Measurements from ENCODE around the gene A2M.

A2M gene

DNA sequence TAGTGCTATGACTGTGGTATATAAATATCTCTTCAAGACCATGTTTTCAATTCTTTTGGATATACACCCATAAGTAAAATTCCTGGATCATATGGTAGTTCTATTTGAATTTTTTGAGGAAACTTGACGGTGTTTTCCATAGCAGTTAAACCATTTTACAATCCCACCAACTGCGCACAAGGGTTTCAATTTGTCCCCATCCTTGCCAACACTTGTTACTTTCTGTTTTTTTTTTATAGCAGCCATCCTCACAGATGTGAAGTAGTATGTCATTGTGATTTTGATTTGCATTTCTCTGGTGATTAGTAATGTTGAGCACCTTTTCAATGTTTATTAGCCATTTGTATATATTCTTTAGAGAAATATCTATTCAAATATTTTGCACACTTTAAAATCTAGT lies 14.5 kb upstream of the A2M start:
- peaks cover 15% of the 10 kb centered on the region for H3K4me1 Mint-ChIP-seq

DNA sequence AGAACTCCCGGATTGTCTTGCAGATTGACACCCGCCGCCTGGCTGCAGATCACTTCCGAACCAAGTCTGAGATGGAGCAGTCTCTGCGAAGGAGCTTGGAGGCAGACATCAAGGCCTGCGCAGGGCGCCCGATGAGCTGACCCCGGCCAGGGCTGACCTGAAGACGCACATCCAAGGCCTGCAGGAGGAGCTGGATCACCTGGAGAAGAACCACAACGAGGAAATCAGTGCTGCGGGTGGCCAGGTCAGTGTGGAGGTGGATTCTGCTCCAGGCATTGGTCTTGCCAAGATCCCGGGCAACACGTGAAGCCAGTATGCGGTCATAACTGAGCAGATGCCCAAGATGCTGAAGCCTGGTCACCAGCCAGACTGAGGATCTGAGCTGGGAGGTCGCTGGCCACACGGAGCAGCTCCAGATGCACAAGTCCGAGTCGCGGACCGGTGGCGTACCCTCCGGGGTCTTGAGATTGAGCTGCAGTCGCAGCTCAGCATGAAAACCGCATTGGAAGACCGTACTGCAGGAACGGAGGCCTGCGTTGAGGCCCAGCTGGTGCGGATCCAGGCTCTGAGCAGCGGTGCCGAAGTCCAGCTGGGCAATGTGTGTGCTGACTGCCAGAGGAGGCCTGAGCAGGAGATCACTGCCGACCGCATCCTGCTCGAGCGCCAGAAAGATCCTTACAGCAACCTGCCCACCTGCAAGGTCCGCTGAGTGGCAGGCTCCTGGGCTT lies 12.4 kb upstream of the A2M start:
- Mint-ChIP-seq H3K4me1 (peaks cover 10% of the 10 kb centered on the region), H3K36me3 (peaks cover 9% of the 10 kb centered on the region), H3K4me3 (no peak overlapping the region), H3K9me3 (no peaks in the 10 kb centered on the region), H3K27ac (no peak overlapping the region)
- no peak for DNase-seq (ENCODE audit: low spot score in 2 of 2)
- ATAC-seq, result no peak

More for the DNA sequence above, 14.5 kb upstream of the A2M start:
- Mint-ChIP-seq H3K27ac (no peak overlapping the region), H3K4me3 (no peak overlapping the region), H3K9me3 (no peaks in the 10 kb centered on the region), H3K36me3 (peaks cover 5% of the 10 kb centered on the region)
- DNase-seq (ENCODE audit: low spot score in 2 of 2), result no peak
- ATAC-seq, result no peak

DNA sequence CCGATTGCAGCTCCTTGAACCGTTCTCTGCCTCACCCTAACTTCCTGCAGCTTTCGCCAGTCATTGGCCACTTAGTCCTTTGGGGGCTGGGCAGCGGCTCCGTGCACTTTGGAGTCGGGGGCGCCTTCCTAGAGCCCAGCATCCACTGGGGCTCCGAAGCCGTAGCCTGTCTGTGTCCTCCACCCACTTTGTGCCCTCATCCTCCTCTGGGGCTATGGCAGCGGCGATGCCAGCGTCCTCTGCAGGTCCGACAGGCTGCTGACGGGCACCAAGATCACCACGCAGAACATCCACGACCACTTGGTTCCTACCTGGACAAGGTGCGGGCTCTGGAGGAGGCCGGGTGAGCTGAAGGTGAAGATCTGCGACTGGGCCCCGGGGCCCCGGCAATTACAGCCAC lies 11.8 kb upstream of the A2M start:
- Mint-ChIP-seq H3K4me3 (no peak overlapping the region), H3K4me1 (peaks cover 6% of the 10 kb centered on the region), H3K9me3 (no peaks in the 10 kb centered on the region), H3K36me3 (peaks cover 9% of the 10 kb centered on the region), H3K27ac (peak overlapping the region; percentile 3)
- DNase-seq (ENCODE audit: low spot score in 2 of 2) (no peak), ATAC-seq (no peak)

DNA sequence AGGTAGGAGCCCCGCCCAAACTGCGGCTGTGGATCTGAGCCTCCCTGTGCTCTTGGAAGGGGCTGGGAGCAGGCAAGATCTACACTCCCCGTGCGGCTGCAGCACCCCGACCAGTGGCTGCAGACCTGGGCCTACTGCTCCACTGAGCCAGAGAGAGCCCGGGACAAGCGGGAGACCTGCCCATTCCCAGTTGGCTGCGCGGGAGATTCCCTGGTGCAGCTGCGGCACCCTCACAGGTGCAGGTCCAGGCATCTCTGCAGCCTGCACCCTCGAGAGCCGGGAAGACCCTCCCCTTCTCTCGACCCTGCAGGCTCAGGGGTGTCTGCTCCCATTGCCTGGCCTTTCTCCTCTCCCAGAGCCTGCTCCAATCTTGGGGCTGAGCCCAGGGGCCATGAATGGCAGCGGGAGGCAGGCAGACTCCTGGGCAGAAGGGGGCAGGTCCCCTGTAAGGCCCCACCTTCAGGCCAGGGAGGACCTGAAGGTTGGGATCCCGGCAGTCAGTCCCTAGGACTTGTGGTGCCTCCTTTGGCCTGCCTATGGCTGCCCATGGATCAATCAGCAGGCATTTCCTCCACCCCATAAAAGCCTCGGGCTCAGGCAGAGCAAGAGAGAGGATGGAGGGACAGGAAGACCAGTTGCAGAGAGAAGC lies 8.8 kb upstream of the A2M start:
- ATAC-seq, result no peak
- peaks cover 6% of the 10 kb centered on the region for H3K4me1 Mint-ChIP-seq
- no peak overlapping the region for H3K4me3 Mint-ChIP-seq
- DNase-seq (ENCODE audit: low spot score in 2 of 2), result no peak
- peaks cover 9% of the 10 kb centered on the region for H3K36me3 Mint-ChIP-seq
- no peak overlapping the region for H3K27ac Mint-ChIP-seq
- H3K9me3 Mint-ChIP-seq, result no peaks in the 10 kb centered on the region

DNA sequence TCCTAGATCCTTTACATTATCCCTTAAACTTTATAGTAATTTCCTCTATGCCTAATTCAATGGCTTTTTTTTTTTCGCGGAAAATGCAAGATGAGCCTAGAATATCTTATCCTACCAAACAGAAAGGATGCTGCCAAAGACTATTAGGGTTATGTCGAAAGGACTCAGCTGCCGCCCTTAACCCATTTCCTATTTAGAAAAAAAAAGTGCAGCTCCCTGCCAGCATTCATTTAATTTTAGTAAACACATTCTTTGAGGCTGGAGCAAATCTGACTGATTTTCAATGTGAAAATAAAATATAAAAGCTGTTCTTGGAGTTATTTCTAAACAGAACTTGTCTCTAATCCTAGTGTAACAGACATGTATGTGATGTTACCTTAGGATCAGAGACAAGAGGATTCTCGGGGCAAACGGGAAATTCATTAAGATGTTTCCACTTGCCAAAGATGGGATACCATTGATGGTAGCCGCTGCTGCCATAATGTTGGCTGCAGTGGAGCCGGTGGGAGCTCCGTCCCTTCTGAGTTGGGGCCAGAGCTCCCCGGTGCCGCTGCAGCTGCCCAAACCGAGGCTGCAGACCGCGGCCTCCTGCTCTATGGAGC lies 8.2 kb upstream of the A2M start:
- no peak overlapping the region for H3K27ac Mint-ChIP-seq
- H3K36me3 Mint-ChIP-seq, result peaks cover 9% of the 10 kb centered on the region
- no peak for ATAC-seq
- peaks cover 6% of the 10 kb centered on the region for H3K4me1 Mint-ChIP-seq
- no peak for DNase-seq (ENCODE audit: low spot score in 2 of 2)
- no peak overlapping the region for H3K4me3 Mint-ChIP-seq
- H3K9me3 Mint-ChIP-seq, result no peaks in the 10 kb centered on the region

DNA sequence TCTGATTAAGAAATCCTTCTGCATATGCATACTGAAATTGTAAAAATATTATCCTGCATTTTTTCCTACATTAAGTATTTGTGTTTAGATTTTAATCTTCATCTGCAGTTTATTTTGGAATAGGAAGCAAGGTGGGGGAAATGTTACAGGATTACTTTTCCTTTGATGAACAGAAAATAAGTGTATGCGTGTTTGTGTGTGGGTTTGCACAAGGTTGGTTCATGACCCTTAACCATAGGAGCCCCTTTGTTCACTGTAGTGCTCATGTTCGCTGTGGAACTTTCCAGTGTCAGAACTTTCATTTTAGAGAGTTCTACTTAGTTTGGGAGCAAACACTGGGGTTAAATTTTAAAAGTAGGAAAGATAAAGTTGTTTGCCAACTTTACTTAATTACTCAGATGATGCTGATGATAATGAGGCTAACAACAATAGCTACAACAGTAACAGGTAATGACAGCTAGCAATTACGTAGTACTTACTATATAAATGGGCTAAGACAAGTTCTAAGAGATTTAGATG lies 6.4 kb upstream of the A2M start:
- ATAC-seq, result no peak
- H3K4me3 Mint-ChIP-seq, result no peak overlapping the region

DNA sequence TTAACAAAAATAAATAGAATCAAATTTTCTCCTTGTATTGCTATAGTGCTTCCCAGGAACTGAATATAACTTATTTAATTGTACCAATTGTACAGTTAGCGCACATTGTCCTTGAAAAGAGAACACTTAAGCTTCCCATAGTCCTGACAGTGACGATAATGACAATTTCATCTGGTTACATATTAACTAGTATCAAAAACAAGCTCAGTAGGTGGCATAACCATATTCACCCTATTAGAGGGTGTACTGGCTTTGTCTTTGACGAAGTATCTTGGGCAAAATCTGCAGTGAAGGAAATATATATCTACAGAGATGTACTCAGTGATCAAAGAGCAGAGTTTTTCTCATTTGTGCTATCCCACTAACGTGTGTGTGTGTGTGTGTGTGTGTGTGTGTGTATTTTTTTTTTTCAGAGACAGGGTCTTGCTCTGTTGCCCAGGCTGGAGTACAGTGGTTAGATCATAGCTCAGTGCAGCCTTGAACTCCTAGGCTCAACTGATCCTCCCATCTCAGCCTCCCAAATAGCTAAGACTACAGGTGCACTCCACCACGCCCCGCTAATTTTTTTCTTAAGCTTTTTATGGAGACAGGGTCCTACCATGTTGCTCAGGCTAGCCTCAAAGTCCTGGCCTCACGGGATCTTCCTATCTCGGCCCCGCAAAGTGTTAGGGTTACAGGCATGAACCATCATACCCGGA lies 4.9 kb upstream of the A2M start:
- no peak overlapping the region for H3K4me3 Mint-ChIP-seq
- DNase-seq (ENCODE audit: low spot score in 2 of 2) (no peak), ATAC-seq (no peak)
- peaks cover 35% of the 10 kb centered on the region for H3K4me1 Mint-ChIP-seq
- H3K36me3 Mint-ChIP-seq, result peaks cover 8% of the 10 kb centered on the region
- H3K27ac Mint-ChIP-seq, result peak overlapping the region; percentile 5
- no peaks in the 10 kb centered on the region for H3K9me3 Mint-ChIP-seq

More for the DNA sequence above, 6.4 kb upstream of the A2M start:
- Mint-ChIP-seq H3K9me3 (no peaks in the 10 kb centered on the region), H3K27ac (no peak overlapping the region), H3K36me3 (peaks cover 9% of the 10 kb centered on the region), H3K4me1 (peaks cover 20% of the 10 kb centered on the region)
- no peak for DNase-seq (ENCODE audit: low spot score in 2 of 2)

DNA sequence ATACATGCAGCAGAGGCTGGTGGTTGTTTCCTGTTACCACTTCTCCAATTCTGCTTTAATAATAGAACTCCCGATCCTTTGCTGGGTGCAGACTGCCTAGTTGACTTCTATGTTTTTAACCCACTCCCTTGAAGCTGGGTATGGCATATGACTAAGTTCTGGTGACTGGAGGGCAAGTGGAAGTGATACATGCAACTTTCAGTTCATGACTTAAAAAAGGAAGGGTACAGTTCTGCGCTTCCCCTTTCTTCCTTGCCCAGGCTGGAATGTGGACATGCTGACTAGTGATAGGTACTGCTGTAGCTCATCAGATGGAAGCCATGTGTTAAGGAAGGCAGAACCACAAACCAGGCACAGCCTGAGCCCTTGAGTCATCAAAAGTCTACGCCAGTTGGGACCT lies 2.4 kb upstream of the A2M start:
- Mint-ChIP-seq H3K4me3 (no peak overlapping the region), H3K27ac (peak overlapping the region; percentile 51), H3K36me3 (peaks cover 2% of the 10 kb centered on the region), H3K4me1 (peaks cover 42% of the 10 kb centered on the region), H3K9me3 (no peaks in the 10 kb centered on the region)
- DNase-seq (ENCODE audit: low spot score in 2 of 2), result no peak
- peak; percentile 94 for ATAC-seq

DNA sequence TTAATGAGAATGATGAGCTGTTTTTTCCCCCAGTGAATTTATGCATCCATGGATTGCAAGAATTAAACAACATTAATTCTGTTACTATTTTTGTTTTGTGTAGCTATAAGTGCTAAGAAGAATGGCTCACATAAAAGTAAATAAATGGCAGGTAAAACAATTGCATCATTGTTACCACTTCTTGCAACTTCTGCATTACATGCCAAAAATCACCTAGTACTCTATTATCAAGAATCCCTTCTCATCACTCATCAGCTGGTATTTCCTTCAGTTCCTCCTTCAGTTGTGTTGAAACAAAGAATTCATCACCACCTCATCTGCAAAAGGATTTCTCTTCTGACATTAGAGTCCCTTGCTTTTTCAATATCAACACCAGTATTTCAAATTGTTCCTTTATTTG lies 773 bp downstream of the A2M start:
- H3K9me3 Mint-ChIP-seq, result no peaks in the 10 kb centered on the region
- H3K4me3 Mint-ChIP-seq, result no peak overlapping the region
- DNase-seq (ENCODE audit: low spot score in 2 of 2) (no peak), ATAC-seq (no peak)
- H3K4me1 Mint-ChIP-seq, result peaks cover 43% of the 10 kb centered on the region
- peaks cover 5% of the 10 kb centered on the region for H3K36me3 Mint-ChIP-seq
- peak overlapping the region; percentile 32 for H3K27ac Mint-ChIP-seq

DNA sequence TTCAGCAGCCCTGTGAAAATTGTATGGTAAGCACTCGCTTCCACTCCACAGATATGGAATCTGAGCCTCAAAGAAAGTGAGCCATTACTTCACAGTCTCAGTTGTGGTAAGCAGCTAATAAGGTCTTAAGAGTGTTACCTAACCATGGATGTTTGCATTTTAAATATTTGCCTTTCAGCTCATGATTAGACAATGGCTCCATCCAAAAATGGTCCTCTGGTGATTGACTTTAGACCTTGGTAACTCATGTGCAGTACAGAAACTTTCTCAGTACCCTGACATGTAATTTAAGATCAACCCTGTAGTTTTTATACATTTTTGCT lies 1.8 kb downstream of the A2M start:
- ATAC-seq (no peak), DNase-seq (ENCODE audit: low spot score in 2 of 2) (no peak)
- Mint-ChIP-seq H3K4me3 (no peak overlapping the region), H3K27ac (no peak overlapping the region), H3K36me3 (peaks cover 11% of the 10 kb centered on the region), H3K4me1 (peaks cover 42% of the 10 kb centered on the region), H3K9me3 (no peaks in the 10 kb centered on the region)

DNA sequence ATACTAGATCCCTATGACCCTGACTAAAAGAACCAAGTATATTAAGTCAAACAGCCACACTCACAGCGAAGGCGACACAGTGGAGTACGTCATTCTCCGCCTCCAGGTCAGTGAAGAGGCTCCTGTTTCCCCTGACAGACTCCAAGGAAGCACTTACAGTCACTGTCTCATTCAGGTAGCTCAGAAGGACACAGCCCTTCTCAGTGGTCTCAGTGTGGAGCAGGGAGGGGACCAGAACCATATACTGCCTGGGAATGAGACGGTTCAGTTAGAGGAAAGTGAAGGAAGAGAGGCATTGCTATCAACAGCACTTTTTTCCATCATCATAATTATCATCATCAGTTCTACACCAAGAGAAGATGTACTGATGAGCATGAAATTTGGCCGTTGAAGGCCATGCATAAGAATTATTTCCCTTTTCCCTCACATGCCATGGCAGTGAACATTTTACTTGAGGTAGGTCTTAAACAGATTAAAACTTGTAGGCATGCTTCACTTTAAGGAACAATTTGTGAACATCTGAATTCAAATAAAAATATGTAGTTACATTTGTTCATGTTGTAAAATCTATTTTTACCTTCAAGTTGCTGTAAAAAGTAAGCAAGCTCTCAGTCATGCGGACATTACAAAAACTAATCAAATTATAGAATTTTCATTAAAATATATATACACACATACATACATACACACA lies 2.3 kb downstream of the A2M start:
- Mint-ChIP-seq H3K27ac (peak overlapping the region; percentile 54), H3K4me1 (peaks cover 37% of the 10 kb centered on the region), H3K9me3 (no peaks in the 10 kb centered on the region), H3K4me3 (no peak overlapping the region), H3K36me3 (peaks cover 11% of the 10 kb centered on the region)
- no peak for DNase-seq (ENCODE audit: low spot score in 2 of 2)
- no peak for ATAC-seq

DNA sequence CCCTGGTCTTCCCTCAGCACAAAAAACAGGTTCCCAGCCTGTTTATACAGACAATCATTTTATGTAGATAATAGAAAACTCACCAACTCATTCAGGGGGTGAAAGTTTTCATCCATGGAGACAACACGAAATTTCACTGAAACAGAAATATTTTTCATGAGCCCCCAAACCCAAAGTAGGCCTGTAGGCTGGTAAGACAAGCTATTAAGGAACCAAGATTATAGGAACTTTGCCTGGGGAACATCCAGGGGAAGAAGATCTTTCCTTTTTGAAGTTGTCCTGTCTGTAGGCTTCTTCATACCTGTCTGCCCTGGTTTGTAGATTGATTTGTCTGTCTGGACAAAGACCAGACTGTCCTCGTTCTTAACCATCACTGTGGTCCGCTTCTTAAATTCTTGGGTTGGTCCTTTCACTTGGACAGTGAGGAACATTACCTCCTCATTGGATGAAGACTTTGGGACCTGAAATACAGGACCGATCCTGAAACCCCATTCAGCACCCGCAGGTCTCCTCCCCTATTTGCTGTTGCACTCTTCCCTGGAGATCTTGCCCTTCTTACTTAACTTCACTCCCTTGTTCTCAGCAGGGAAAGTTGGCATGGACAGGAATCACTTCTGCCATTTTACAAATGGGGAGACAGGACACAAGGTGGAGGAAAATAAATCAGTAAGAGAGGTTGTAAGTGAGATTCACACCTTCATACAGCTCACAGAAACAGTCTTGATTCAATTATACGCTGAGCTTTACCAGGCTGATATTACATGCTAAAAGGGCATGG lies 3.5 kb downstream of the A2M start:
- Mint-ChIP-seq H3K4me3 (no peak overlapping the region), H3K36me3 (peaks cover 11% of the 10 kb centered on the region), H3K9me3 (no peaks in the 10 kb centered on the region), H3K27ac (peak overlapping the region; percentile 54), H3K4me1 (peaks cover 29% of the 10 kb centered on the region)
- ATAC-seq, result no peak
- DNase-seq (ENCODE audit: low spot score in 2 of 2), result no peak

DNA sequence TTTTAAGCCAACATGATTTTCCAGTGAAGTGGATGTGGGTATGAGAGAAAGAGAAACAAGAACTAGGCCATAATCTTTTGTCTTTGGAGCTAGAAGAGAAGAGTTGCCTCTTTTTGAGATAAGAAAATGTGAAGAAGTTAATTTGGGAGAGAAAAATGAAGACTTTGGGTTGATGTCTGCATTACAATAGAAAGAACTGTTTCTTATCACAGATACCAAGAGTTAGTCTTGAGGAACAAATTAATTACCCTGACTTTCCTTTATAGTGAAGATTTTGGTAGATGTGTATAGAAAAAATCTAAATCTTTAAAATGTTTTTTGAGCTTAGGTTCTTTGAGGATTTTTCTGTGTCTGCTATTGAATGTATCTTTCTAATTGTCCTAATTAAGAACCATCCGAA lies 4.2 kb downstream of the A2M start:
- DNase-seq (ENCODE audit: low spot score in 2 of 2) (no peak), ATAC-seq (no peak)
- H3K36me3 Mint-ChIP-seq, result peaks cover 11% of the 10 kb centered on the region
- H3K4me3 Mint-ChIP-seq, result no peak overlapping the region
- H3K27ac Mint-ChIP-seq, result peak overlapping the region; percentile 30
- no peaks in the 10 kb centered on the region for H3K9me3 Mint-ChIP-seq
- H3K4me1 Mint-ChIP-seq, result peaks cover 22% of the 10 kb centered on the region

DNA sequence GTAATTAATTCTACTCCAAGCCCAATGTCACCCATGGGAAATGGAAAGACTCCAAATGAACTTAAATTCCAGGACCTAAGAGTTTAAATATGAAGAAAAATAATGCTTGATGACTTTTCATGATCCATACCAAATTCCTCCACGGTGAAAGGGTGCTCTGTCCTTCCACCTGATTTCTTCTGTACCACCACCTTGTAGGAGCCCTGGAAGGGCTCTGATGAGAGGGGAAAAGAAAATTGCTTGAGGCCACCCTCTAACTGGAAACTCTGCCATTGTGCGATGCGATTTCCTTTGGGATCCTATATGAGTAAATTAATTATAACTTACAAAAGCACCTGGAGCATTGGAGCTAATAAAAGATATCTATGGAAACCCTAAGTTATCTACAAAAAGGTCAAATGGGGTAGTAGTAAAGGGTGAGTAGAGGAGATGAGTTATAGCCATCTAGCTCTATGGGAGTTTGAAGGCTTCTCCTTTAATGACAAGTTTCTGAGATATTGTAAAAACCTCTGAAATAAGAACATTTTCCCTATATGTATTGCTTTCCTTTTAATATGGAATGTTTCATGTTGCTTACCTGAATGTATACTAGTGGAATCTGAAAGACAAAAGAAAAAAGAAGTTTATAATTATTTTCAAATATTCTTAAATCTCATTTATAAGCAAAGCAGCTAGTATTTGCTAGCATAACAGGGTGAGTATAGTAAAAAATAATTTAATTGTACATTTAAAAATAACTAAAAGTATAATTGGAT lies 5.8 kb downstream of the A2M start:
- H3K4me3 Mint-ChIP-seq, result no peak overlapping the region
- ATAC-seq, result no peak
- H3K27ac Mint-ChIP-seq, result no peak overlapping the region

More for the DNA sequence above, 5.8 kb downstream of the A2M start:
- H3K9me3 Mint-ChIP-seq, result no peaks in the 10 kb centered on the region
- peaks cover 11% of the 10 kb centered on the region for H3K36me3 Mint-ChIP-seq
- peaks cover 22% of the 10 kb centered on the region for H3K4me1 Mint-ChIP-seq
- DNase-seq (ENCODE audit: low spot score in 2 of 2), result no peak
